Kasumi-1 (cell line): Measurements from ENCODE around the gene KLHL40.

Experiments
- DNase-seq, 2 experiments: peaks; one replicate each; lab custom pipeline; 2025; lab: John Stamatoyannopoulos, UW

Gene KLHL40

GRCh38 chr3:42702982-42703694, 17.8 kb downstream of the KLHL40 start:
- no peak for DNase-seq

DNA sequence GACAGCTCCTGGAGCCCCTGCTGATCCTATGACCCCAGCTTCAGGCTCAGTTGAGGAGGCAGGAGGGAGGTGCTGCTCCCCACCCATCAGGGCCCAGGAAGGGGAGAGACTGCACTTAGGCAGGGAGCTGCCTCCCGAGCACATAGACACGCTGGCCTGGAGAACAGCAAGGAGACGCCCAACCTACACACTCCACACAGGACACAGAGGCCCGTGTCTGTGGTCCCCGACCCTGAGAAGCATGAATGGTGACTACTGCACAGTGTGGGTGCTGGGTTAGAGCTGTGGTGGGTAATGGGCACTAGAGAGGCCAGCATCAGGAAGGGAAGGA, 18.3 kb downstream of the KLHL40 start:
- DNase-seq: no peak

DNA sequence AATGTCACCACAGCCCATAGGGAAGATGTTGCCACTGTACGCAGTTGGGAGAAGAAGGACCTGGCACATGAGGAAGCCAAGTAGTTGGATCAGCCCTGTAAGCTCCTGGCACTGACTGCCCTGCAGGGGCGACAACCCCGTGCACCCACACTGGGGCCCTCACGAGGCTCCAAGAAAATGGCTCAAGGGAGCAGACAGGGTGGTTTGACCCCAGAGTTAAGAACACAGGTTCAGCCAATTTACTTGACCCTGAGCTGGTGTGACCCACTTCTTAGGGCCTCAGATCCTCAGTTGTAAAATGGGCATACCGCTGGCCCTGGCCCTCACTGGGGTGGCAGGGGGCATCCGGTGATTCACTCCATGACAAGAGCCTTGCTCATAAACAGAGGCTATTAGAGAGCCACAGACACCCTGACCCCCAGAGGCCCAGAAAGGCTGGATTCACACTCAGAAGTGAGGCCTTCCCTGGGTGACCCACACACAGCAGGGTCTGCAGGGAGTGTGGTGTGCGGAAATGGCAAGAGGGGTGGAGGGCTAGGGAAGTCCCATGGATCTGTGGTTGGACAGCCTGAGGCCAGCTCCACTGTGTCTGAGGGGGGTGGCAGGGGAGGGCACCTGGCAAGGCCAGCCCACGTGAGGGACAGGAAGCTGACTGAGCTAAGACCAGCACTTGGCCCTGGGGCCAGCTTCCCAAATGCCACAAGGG, 19.0 kb downstream of the KLHL40 start:
- no peak for DNase-seq

DNA sequence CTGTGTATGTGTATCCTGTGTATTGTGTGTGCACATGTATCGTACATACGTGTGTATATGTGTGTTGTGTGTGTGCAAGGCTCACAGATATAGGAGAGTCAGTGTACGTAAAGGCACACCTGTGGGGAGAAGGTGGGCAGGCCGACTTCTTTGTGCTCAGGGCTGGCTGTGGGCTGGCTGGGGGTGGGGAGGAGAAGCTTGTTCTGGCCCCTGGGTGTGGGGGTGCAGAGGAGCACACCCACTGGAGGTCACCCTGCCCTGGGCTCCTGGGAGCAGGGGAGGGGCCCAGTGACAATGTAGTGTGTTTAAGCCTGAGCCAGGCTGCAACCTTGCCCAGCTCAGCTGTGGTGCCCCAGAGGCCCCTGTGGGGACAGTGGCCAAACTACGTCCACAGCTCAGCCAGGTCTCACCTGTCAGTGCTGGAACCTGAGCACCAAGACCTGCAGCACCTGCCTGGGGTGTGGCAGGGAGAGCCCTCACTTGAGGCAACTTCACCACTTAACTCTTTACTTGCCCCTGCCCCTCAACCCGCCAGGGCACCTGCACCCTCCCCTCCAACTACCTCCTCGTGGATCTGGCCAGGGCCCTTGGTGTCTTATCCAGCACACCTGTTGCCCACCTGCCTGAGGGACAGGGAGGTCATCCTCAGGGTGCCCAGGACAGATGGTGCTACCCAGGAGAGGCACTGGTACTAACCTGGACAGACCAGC, 19.9 kb downstream of the KLHL40 start:
- no peak for DNase-seq

GRCh38 chr3:42705962-42706585, 20.7 kb downstream of the KLHL40 start:
- DNase-seq: no peak

DNA sequence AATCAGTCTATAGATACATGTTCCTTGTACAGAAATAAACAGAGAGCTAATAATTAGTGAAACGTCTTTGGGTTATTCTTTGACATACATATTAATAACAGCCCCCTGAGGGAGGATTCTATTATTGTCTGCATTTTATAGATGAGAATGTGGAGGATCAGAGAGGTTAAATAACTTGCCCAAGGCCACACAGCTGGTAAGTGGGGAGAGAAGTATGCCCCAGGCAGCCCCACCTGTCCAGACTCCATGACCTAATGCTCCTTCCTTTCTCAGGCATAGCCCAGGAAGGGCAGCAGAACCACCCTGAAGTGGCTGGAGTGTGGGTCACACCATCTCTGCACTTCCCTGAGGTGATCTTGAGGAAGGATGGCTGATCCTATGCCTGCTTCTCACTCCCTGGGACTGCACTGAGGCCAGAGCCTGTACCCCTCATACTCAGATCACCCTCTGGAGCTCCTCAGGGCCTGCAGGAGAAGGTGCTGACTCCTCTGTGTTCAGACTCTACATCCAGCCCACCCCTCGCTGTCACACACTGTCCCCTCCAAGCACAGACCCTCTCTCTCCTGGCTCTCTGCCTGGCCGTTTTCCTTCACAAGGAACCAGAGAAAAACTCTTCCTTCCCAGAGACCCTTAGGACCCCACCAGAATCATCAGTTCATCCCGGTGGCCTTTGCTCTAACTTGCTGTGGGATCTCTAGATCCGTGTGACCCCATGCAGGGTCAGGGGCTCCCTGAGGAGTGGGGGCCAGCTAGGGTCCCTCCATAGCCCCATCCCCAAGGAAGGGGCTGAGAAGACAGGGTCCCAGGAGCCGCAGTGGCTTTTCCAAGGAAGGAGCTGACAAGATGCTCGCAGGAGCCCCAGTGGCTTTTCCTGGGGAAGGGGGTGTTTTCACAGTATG, 21.6 kb downstream of the KLHL40 start:
- DNase-seq: no peak

DNA sequence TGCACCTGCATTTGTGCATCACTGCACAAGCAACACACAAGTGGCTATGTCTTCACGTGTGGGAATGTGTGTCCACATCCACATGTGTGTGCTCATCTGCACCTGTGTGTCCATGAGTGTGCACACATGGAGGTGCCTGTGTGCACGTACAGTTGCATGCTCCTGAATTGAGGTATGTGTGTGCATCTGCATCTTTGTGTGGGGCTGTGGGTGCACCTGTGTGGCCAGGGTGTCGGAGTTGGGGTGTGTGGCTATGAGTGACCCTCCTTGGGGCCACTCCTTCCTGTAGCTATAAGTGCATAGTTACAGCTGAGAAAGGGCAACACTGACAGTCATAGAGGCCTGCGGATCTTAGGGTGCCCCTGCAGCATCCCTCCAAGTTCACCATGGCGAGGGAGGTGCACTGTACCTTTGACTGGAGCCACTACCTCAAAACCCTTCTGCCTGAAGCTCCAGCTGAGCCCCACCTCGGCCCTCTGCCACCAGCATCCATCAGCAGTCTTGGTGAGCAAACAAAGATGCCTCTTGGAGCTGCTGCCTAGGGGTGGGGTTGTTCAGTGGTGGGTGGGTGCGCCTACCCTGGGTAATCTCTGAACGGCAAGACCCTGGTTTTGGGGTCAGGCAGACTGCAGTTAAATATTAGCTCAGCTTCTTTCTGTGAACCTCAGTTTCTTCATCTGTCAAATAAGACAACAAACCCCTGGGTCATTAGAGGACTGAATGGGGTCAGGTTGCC, 22.5 kb downstream of the KLHL40 start:
- DNase-seq: no peak

DNA sequence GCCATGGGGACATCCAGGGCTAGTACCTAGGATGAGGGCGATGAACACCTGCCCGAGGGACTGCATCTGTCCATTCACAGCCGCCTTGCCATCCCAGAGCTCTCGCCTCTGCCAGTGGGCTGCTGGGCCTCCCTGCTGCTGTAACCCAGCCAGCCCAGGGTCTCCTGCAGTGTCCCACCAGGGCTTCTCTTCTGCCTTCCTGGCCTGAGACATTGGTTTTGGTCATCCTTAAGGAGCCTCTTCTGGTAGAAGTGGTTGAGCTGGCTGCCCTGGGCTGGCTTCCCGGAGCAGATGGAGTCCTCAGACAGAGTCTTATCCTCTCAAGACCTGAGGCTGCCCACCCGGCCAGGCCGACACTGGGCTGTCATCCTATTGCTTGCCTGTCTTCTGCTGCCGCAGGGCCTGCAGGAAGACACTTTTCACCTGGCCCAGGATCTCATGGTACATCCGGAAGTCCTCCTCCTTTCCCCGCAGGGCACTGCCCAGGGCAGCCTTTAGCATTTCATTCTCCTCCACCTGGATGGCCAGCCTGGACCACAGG, 23.3 kb downstream of the KLHL40 start:
- no peak for DNase-seq

- DNase-seq: no peak
Observed at GRCh38 chr3:42709621-42710020, 24.3 kb downstream of the KLHL40 start.

- no peak for DNase-seq
Observed at GRCh38 chr3:42710323-42711021, 25.1 kb downstream of the KLHL40 start.

GRCh38 chr3:42711491-42712343, 26.4 kb downstream of the KLHL40 start:
- DNase-seq: no peak

GRCh38 chr3:42712344-42712648, 27.0 kb downstream of the KLHL40 start:
- DNase-seq: no peak

- no peak for DNase-seq
Observed at GRCh38 chr3:42712688-42713372, 27.5 kb downstream of the KLHL40 start.

DNA sequence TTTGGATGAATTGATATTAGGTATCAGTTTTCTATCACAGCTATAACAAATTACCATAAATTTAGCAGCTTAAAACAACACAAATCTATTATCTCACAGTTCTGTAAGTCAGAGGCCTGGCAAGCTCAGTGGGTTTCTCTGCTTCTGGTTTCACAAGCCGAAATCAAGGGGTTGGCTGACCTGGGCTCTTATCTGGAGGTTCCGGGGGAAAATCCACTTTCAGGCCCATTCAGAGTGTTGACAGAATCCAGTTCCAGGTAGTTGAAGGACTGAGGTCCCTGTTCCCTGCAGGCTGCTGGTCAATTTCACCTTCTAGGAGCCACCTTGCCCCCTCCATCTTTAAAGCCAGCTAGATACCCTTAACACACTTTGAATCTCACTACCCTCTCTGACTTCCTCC, 28.4 kb downstream of the KLHL40 start:
- DNase-seq: no peak

DNA sequence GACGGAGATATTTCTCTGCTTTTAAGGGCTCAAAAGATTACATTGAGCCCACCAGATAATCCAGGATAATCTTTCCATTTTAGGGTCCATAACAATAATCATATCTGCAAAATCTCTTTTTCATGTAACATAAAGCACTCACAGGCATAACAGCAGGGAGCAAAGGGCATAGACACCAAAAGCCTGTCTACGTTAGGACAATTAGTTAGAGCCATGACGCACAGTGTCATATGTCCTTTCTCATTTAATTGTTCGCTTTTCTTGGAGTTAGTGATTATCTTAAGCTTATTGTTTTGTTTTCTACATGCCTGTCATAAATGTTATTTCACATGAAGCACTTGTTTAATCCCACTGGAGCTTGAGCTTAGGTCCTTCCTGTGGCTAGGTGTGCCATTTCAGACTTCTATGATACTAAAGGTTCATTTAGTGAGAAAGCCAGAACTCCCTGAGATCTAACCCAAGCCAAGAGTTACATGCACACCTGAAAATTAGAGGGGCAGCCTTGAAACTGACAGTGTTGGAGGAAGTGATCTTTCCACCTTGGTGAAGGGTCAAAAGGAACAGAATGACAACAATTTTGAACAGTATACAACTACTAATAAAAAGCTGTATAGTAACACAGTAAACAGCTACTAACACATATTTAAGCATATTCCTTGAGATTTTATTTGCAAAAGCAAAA, 29.0 kb downstream of the KLHL40 start:
- no peak for DNase-seq

- DNase-seq: no peak
Observed at GRCh38 chr3:42717306-42717705, 32.0 kb downstream of the KLHL40 start.

DNA sequence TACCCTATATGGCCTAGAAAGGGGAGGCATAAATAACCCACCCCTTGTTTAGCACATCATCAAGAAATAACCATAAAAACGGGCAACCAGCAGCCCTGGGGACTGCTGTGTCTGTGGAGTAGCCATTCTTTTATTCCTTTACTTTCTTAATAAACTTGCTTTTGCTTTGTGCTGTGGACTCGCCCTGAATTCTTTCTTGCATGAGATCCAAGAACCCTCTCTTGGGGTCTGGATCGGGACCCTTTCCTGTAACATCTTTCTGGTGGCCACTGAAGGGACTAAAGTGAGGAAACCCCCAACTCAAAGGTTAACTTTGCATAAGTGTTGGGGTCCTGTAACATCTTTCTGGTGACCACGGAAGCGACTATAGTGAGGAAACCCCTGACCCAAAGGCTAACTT, 33.0 kb downstream of the KLHL40 start:
- no peak for DNase-seq

DNA sequence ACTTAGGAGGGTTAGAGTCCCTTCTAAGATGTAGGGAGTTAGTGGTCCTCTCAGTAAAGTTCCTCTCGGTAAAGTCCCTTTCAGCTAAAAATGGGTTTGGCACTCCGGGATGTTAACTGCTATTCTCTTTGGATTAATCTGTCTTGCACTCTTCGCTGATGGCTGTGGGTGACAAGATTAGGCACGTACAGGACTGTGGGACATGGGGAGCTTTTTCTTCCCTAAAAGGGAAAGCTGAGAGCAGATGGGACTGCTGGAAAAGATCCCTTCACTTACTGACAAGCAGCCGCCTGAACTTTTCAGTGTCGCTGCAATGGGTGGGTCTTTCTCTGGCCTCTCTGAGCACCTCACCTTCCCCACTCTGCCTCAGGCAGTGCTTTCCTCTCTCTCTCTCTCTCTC, 33.7 kb downstream of the KLHL40 start:
- DNase-seq: no peak
